Liver (tissue), 9 donors: Measurements from ENCODE around the gene CD46. TPM values are rescaled to one million over a fixed set of nuclear protein-coding genes. Genes with fewer than 3 reads are reported as not detected.

ENCODE experiments used
- DNase-seq: peaks from one replicate; pipeline ENCODE4 v3.0.0-alpha.2; 2017; ENCODE audit warnings: low spot score
- H3K27ac ChIP-seq, 2 donors: one replicate each; pipeline ENCODE4 v1.7.0; 2013; ENCODE audit warnings: inconsistent platforms in 2 of 2, low read length in 2 of 2, control low read depth in 1 of 2, low read depth in 1 of 2, mild to moderate bottlenecking in 1 of 2
- H3K27me3 ChIP-seq, 4 donors: one replicate each; pipeline versions ENCODE4 v1.6.1 to v1.7.0; 2013; ENCODE audit warnings: low read length in 3 of 4, inconsistent platforms in 1 of 4, mild to moderate bottlenecking in 1 of 4, moderate library complexity in 1 of 4; ENCODE audit not compliant: control insufficient read depth in 4 of 4, insufficient read depth in 4 of 4
- H3K36me3 ChIP-seq, 4 donors: one replicate each; pipeline versions ENCODE4 v1.6.1 to v1.7.0; 2013; ENCODE audit warnings: low read length in 3 of 4, mild to moderate bottlenecking in 3 of 4, low read depth in 1 of 4, moderate library complexity in 1 of 4; ENCODE audit not compliant: control insufficient read depth in 4 of 4, insufficient read depth in 3 of 4
- H3K4me1 ChIP-seq, 4 donors: one replicate each; pipeline versions ENCODE4 v1.6.1 to v1.7.0; 2013; ENCODE audit warnings: low read length in 3 of 4, mild to moderate bottlenecking in 3 of 4, moderate library complexity in 1 of 4; ENCODE audit not compliant: control insufficient read depth in 4 of 4, insufficient read depth in 4 of 4
- H3K4me3 ChIP-seq, 3 donors: one replicate each; pipeline versions ENCODE4 v1.6.1 to v1.7.0; 2013; ENCODE audit warnings: low read length in 3 of 3, control low read depth in 1 of 3, low read depth in 1 of 3, mild to moderate bottlenecking in 1 of 3
- H3K9ac ChIP-seq, 2 donors: one replicate each; pipeline ENCODE4 v1.7.0; 2013; ENCODE audit warnings: low read length in 2 of 2, mild to moderate bottlenecking in 2 of 2, moderate library complexity in 2 of 2, control low read depth in 1 of 2, low read depth in 1 of 2
- H3K9me3 ChIP-seq, 4 donors: one replicate each; pipeline versions ENCODE4 v1.6.1 to v1.7.0; 2013; ENCODE audit warnings: low read length in 3 of 4; ENCODE audit not compliant: control insufficient read depth in 4 of 4
- ATF3 ChIP-seq: IDR thresholded peaks from 2 replicates; pipeline ENCODE4 v1.6.1; 2016; ENCODE audit warnings: antibody characterized with exemption
- CTCF ChIP-seq: fragments of 150-350 bp; IDR thresholded peaks from 2 replicates; pipeline ENCODE4 v1.5.1; 2017; ENCODE audit warnings: improper control_type of control experiment, low read depth, low read length; ENCODE audit not compliant: missing input control
- EGR1 ChIP-seq, 2 donors: IDR thresholded peaks; 2 replicates each; pipeline ENCODE4 v1.6.1; 2016 to 2018; ENCODE audit warnings: antibody characterized with exemption in 2 of 2, low read depth in 2 of 2
- FOXA1 ChIP-seq: IDR thresholded peaks from 2 replicates; pipeline ENCODE4 v1.6.1; 2016; ENCODE audit warnings: antibody characterized with exemption
- FOXA2 ChIP-seq: IDR thresholded peaks from 2 replicates; pipeline ENCODE4 v1.6.1; 2016; ENCODE audit warnings: antibody characterized with exemption
- GABPA ChIP-seq, 2 donors: IDR thresholded peaks in 1 of 2; conservative IDR thresholded peaks in 1 of 2; 2 replicates each; pipeline ENCODE4 v1.6.1; 2016; ENCODE audit warnings: antibody characterized with exemption in 2 of 2, mild to moderate bottlenecking in 1 of 2, moderate library complexity in 1 of 2
- HNF4A ChIP-seq, 2 donors: conservative IDR thresholded peaks; 2 replicates each; pipeline ENCODE4 v1.6.1; 2016; ENCODE audit warnings: antibody characterized with exemption in 2 of 2, mild to moderate bottlenecking in 2 of 2
- HNF4G ChIP-seq: IDR thresholded peaks from 2 replicates; pipeline ENCODE4 v1.6.1; 2016; ENCODE audit warnings: antibody characterized with exemption
- JUND ChIP-seq, 2 donors: IDR thresholded peaks; 2 replicates each; pipeline ENCODE4 v1.6.1; 2016; ENCODE audit warnings: antibody characterized with exemption in 2 of 2
- NR2F2 ChIP-seq: IDR thresholded peaks from 2 replicates; pipeline ENCODE4 v1.6.1; 2016; ENCODE audit warnings: antibody characterized with exemption
- RAD21 ChIP-seq, 2 donors: IDR thresholded peaks; 2 replicates each; pipeline ENCODE4 v1.6.1; 2016; ENCODE audit warnings: antibody characterized with exemption in 2 of 2, mild to moderate bottlenecking in 2 of 2
- REST ChIP-seq: IDR thresholded peaks from 2 replicates; pipeline ENCODE4 v1.6.1; 2016; ENCODE audit warnings: antibody characterized with exemption, mild to moderate bottlenecking
- RXRA ChIP-seq, 2 donors: IDR thresholded peaks; 2 replicates each; pipeline ENCODE4 v1.6.1; 2017 to 2018; ENCODE audit warnings: antibody characterized with exemption in 2 of 2, mild to moderate bottlenecking in 1 of 2
- SP1 ChIP-seq: IDR thresholded peaks from 2 replicates; pipeline ENCODE4 v1.6.1; 2018; ENCODE audit warnings: antibody characterized with exemption, mild to moderate bottlenecking
- TAF1 ChIP-seq: conservative IDR thresholded peaks from 2 replicates; pipeline ENCODE4 v1.6.1; 2016; ENCODE audit warnings: antibody characterized with exemption, mild to moderate bottlenecking
- YY1 ChIP-seq: IDR thresholded peaks from 2 replicates; pipeline ENCODE4 v1.6.1; 2016; ENCODE audit warnings: antibody characterized with exemption, mild to moderate bottlenecking
- ZBTB33 ChIP-seq: IDR thresholded peaks from 2 replicates; pipeline ENCODE4 v1.6.1; 2016; ENCODE audit warnings: antibody characterized with exemption
- WGBS: extraction: QIAGEN DNeasy Blood & Tissue Kit; methylation state at CpG from one replicate; pipeline ENCODE4 v1.1.7; 2013; 5-methylcytosine and 5-hydroxymethylcytosine counted together
- polyA plus RNA-seq, 2 donors: library from polyadenylated mRNA; stranded (reverse) in 1 of 2; unstranded in 1 of 2; fragments of 200-250 nt in 1 of 2; fragments of >200 nt in 1 of 2; fragmentation: Nextera tagmentation in 1 of 2; extraction: Ambion mirVana in 1 of 2; gene quantifications; one replicate each; pipeline versions ENCODE4 v1.2.1 to v1.2.3, GENCODE V29; 2013 to 2015
- total RNA-seq, 2 donors: library from RNA; depleted of rRNA; stranded (reverse); fragments of >200 nt; gene quantifications; one replicate each; pipeline ENCODE4 v1.2.3, GENCODE V29; 2014
- donor health status: healthy.
- donor health status: healthy.
- donor health status: healthy.
- donor health status: healthy.
- donor health status: healthy.

The CD46 gene
- total and polyA plus RNA-seq, 4 donors, result 71.3 to 177 (median 121) TPM

GRCh38 chr1:207805841-207806421 lies 54.1 kb downstream of the CD46 start (continued):
- TF ChIP-seq ZBTB33, result no peak
- no peak for TF ChIP-seq FOXA1
- no peak for TF ChIP-seq SP1
- TF ChIP-seq JUND (IDR thresholded peaks at IDR 0.05), result no peak
- no peak for TF ChIP-seq CTCF
- TF ChIP-seq FOXA2, result no peak
- TF ChIP-seq NR2F2, result no peak
- TF ChIP-seq TAF1, result no peak
- TF ChIP-seq HNF4A (conservative IDR thresholded peaks at IDR 0.05), result no peak
- no peak for TF ChIP-seq GABPA (IDR thresholded peaks at IDR 0.05 in 1 of 2, conservative IDR thresholded peaks at IDR 0.05 in 1 of 2)
- TF ChIP-seq EGR1 (IDR thresholded peaks at IDR 0.05; ENCODE audit: low read depth in 2 of 2), result no peak

- Histone ChIP-seq H3K36me3 (peaks cover 15 to 80% (median 70%) of the 10 kb centered on the region in 4 donors), H3K27ac (peak overlapping the region; percentile 16 to 33), H3K9ac (no peak overlapping the region), H3K4me3 (no peak overlapping the region), H3K27me3 (no peaks in the 10 kb centered on the region), H3K9me3 (no peaks in the 10 kb centered on the region), H3K4me1 (peaks cover 4 to 38% (median 36%) of the 10 kb centered on the region in 4 donors)
- TF ChIP-seq RAD21 (IDR thresholded peaks at IDR 0.05) (no peak), ZBTB33 (no peak), CTCF (no peak), REST (no peak), EGR1 (IDR thresholded peaks at IDR 0.05; ENCODE audit: low read depth in 2 of 2) (no peak), GABPA (IDR thresholded peaks at IDR 0.05 in 1 of 2, conservative IDR thresholded peaks at IDR 0.05 in 1 of 2) (no peak), ATF3 (no peak), SP1 (no peak), RXRA (IDR thresholded peaks at IDR 0.05) (no peak), HNF4G (no peak), TAF1 (no peak), YY1 (no peak), HNF4A (conservative IDR thresholded peaks at IDR 0.05) (no peak), JUND (IDR thresholded peaks at IDR 0.05) (no peak), FOXA1 (no peak)
- no peak for DNase-seq
- WGBS, result 89% methylated on average over 11 of the region's 11 CpGs
These were observed 54.9 kb downstream of the CD46 start for GRCh38 chr1:207806531-207807325.
